ENCODE data around the gene ADAMTSL1.

Gene ADAMTSL1

DNA sequence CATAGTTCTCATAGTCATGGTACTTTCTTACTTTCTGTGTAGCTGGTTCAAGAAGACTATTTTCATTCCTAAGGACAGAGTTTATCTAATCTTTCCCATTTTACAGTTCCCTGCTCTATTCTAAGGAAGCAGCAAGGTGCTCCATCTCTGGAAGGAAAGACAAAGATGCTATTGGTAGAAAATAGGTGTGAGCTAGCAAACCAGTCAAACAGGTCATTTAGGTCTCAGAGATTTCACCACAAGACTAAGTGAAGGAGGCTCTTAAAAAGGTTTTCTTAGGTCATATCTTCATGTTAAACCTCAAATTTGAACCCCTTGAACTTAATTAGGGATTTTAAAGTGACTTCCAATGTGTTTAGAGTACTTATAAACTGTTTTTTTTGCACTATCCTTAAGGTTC, 62.6 kb downstream of the ADAMTSL1 start:
- TF ChIP-seq, protein P1, sequence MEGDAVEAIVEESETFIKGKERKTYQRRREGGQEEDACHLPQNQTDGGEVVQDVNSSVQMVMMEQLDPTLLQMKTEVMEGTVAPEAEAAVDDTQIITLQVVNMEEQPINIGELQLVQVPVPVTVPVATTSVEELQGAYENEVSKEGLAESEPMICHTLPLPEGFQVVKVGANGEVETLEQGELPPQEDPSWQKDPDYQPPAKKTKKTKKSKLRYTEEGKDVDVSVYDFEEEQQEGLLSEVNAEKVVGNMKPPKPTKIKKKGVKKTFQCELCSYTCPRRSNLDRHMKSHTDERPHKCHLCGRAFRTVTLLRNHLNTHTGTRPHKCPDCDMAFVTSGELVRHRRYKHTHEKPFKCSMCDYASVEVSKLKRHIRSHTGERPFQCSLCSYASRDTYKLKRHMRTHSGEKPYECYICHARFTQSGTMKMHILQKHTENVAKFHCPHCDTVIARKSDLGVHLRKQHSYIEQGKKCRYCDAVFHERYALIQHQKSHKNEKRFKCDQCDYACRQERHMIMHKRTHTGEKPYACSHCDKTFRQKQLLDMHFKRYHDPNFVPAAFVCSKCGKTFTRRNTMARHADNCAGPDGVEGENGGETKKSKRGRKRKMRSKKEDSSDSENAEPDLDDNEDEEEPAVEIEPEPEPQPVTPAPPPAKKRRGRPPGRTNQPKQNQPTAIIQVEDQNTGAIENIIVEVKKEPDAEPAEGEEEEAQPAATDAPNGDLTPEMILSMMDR (conservative IDR thresholded peaks at IDR 0.05; ENCODE audit: low read depth, low read length), result no peak
- H3K4me3 ChIP-seq (ENCODE audit: low read length), result no peak overlapping the region
- DNase-seq (ENCODE audit: low read depth), result no peak

DNA sequence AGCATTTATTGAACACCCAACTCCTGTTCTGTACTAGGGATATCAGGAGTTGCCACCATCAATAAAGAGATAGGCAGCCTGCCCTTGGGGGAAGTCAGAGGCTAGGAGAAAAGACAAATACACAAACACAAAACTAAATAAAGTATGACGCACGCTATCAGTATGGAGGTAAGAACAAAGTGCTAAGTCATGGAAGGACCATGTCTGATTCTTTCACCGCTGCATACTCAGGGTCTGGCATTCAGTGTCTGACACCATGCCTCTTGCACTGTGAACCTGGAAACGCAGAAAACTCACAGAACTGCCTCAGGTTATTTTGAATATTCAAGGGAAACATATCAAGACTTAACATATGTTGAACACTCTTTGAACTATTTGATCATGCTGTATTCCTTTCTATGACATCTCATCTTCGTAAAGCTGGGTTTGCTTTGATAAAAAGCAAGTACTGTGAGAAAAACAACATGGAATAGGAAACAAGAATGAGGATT, 65.3 kb downstream of the ADAMTSL1 start:
- no peak overlapping the region for H3K4me3 ChIP-seq (ENCODE audit: low read length)
- TF ChIP-seq, protein P1 (conservative IDR thresholded peaks at IDR 0.05; ENCODE audit: low read depth, low read length), result no peak
- DNase-seq (ENCODE audit: low read depth), result no peak

DNA sequence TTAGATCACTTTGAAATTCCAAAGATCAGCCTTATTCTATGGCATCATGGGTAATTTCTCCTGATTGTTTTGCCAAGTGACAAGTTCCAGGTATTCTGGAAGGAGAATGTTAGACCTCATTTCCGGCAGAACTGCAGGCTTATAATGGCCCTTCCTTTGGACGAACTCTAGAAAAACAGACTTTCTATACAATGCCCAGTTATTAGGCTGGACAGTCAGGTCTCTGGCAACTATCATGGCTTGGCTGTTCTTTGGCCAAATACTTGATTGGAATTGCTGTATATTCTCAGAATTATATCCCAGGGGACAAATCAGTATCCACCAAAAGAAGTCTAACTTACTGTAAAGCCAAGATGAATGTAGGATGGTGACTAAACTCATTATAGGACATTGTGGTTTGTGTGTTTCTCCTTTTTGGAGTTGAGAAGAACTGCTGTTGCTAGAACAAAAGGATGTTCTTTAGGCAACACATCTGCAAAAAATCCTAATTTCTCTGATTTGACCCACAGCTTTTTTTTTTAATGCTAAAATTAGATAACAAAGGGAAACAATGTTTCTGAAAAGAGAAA, 69.0 kb downstream of the ADAMTSL1 start:
- H3K4me3 ChIP-seq (ENCODE audit: low read length), result no peak overlapping the region
- no peak for DNase-seq (ENCODE audit: low read depth)
- TF ChIP-seq, protein P1 (conservative IDR thresholded peaks at IDR 0.05; ENCODE audit: low read depth, low read length), result no peak

DNA sequence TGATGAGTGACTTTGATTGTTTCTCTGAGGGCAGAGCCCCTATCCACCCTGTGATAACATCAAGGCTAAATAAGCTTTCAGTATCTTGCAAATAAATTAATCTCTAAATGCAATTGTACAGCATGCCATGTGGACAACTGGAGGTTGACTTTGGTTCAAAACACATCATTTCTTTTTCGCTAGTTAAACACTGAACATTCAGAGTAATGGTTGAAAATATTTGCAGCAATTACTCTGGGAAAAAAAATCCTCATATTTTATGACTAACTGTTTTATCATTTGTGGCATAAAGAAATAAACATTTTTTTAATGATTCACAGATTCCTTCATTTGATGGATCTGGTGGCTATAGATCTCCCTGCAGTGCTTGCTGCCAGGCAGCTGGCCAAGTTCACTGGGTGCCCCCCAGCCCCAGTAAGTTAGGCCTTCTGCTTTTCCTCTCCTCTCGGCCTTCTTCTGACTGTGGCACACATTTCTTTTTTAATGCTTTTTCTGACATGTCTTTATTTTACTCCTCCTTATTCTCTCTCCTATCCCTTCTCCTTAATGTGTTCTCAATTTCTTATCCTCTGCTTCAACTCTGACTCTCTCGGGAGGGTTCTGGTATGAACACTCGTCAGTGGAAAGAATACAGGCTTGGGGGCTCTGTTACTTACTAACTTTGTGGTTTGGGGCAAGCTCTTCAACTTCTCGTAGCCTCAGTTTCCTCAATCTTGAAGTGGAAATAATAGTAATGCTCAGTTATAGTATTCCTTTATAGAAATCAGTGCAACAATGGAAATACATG, 69.6 kb downstream of the ADAMTSL1 start:
- no peak for DNase-seq (ENCODE audit: low read depth)
- TF ChIP-seq, protein P1 (conservative IDR thresholded peaks at IDR 0.05; ENCODE audit: low read depth, low read length), result no peak
- no peak overlapping the region for H3K4me3 ChIP-seq (ENCODE audit: low read length)

DNA sequence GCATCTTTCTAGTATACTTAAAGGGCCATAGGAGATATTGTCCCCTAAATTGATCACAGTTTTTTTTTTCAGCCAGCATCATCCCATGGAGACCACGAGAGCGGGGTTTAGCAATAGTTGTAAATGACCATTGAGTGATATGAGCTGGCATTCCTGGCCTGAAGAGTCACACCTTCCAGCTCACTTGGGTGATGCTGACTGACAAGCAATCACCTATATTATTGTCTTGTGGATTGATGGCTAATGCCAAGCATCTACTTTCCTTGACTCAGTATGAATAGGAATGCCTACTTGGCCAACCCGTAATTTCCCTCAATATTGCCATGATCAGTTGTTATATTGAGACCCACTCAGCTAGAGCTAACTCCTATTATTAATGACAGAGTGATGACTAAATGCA, 70.5 kb downstream of the ADAMTSL1 start:
- no peak for DNase-seq (ENCODE audit: low read depth)
- TF ChIP-seq, protein P1 (conservative IDR thresholded peaks at IDR 0.05; ENCODE audit: low read depth, low read length), result no peak
- H3K4me3 ChIP-seq (ENCODE audit: low read length), result no peak overlapping the region

DNA sequence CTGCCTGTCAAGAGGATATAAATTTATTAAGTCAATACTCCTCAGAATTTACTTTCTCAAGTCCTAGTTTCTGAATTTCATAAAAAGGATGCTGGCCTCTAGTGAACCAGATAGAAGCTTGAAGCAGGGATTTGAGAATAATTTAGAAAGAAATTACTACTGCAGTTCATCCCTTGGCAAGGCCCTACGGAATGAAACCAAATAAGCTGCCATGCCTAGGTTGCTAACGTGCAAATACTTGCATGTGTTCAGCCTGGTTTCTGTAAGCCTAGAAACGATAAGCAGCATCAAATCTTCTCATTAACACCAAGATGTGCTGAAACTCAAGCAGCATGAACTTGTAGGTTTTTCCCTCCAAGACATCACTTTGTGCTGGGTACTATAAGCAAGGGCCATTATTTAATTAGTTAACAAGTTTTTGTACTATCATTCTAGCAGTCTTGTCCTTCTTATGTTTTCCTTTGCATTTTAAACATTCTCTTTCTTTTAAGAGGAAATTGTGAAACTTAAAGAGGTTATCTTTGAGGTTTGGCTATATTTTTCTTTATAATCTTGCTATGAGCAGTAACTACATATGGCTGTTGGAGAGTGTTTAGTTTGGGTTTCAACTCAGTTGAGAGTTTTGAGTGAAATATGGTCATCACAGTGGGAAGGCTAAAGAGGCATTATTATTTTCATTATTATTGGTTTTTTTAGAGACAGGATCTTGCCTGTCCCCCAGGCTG, 71.8 kb downstream of the ADAMTSL1 start:
- H3K4me3 ChIP-seq (ENCODE audit: low read length), result no peak overlapping the region
- TF ChIP-seq, protein P1 (conservative IDR thresholded peaks at IDR 0.05; ENCODE audit: low read depth, low read length), result no peak
- no peak for DNase-seq (ENCODE audit: low read depth)
